Liver (tissue), 9 donors: ENCODE measurements around the gene STX10. TPM values are rescaled to one million over a fixed set of nuclear protein-coding genes. Genes with fewer than 3 reads are reported as not detected.
"Not testable (repeated sequence)": the region's sequence is repeated elsewhere in the genome, so short reads cannot be mapped to it uniquely, and the experiment has no call there.

Experiments
- DNase-seq: peaks from one replicate; pipeline ENCODE4 v3.0.0-alpha.2; 2017; ENCODE audit warnings: low spot score
- H3K27ac ChIP-seq, 2 donors: one replicate each; pipeline ENCODE4 v1.7.0; 2013; ENCODE audit warnings: inconsistent platforms in 2 of 2, low read length in 2 of 2, control low read depth in 1 of 2, low read depth in 1 of 2, mild to moderate bottlenecking in 1 of 2
- H3K27me3 ChIP-seq, 4 donors: one replicate each; pipeline versions ENCODE4 v1.6.1 to v1.7.0; 2013; ENCODE audit warnings: low read length in 3 of 4, inconsistent platforms in 1 of 4, mild to moderate bottlenecking in 1 of 4, moderate library complexity in 1 of 4; ENCODE audit not compliant: control insufficient read depth in 4 of 4, insufficient read depth in 4 of 4
- H3K36me3 ChIP-seq, 4 donors: one replicate each; pipeline versions ENCODE4 v1.6.1 to v1.7.0; 2013; ENCODE audit warnings: low read length in 3 of 4, mild to moderate bottlenecking in 3 of 4, low read depth in 1 of 4, moderate library complexity in 1 of 4; ENCODE audit not compliant: control insufficient read depth in 4 of 4, insufficient read depth in 3 of 4
- H3K4me1 ChIP-seq, 4 donors: one replicate each; pipeline versions ENCODE4 v1.6.1 to v1.7.0; 2013; ENCODE audit warnings: low read length in 3 of 4, mild to moderate bottlenecking in 3 of 4, moderate library complexity in 1 of 4; ENCODE audit not compliant: control insufficient read depth in 4 of 4, insufficient read depth in 4 of 4
- H3K4me3 ChIP-seq, 3 donors: one replicate each; pipeline versions ENCODE4 v1.6.1 to v1.7.0; 2013; ENCODE audit warnings: low read length in 3 of 3, control low read depth in 1 of 3, low read depth in 1 of 3, mild to moderate bottlenecking in 1 of 3
- H3K9ac ChIP-seq, 2 donors: one replicate each; pipeline ENCODE4 v1.7.0; 2013; ENCODE audit warnings: low read length in 2 of 2, mild to moderate bottlenecking in 2 of 2, moderate library complexity in 2 of 2, control low read depth in 1 of 2, low read depth in 1 of 2
- H3K9me3 ChIP-seq, 4 donors: one replicate each; pipeline versions ENCODE4 v1.6.1 to v1.7.0; 2013; ENCODE audit warnings: low read length in 3 of 4; ENCODE audit not compliant: control insufficient read depth in 4 of 4
- ATF3 ChIP-seq: IDR thresholded peaks from 2 replicates; pipeline ENCODE4 v1.6.1; 2016; ENCODE audit warnings: antibody characterized with exemption
- CTCF ChIP-seq: fragments of 150-350 bp; IDR thresholded peaks from 2 replicates; pipeline ENCODE4 v1.5.1; 2017; ENCODE audit warnings: improper control_type of control experiment, low read depth, low read length; ENCODE audit not compliant: missing input control
- EGR1 ChIP-seq, 2 donors: IDR thresholded peaks; 2 replicates each; pipeline ENCODE4 v1.6.1; 2016 to 2018; ENCODE audit warnings: antibody characterized with exemption in 2 of 2, low read depth in 2 of 2
- FOXA1 ChIP-seq: IDR thresholded peaks from 2 replicates; pipeline ENCODE4 v1.6.1; 2016; ENCODE audit warnings: antibody characterized with exemption
- FOXA2 ChIP-seq: IDR thresholded peaks from 2 replicates; pipeline ENCODE4 v1.6.1; 2016; ENCODE audit warnings: antibody characterized with exemption
- GABPA ChIP-seq, 2 donors: IDR thresholded peaks in 1 of 2; conservative IDR thresholded peaks in 1 of 2; 2 replicates each; pipeline ENCODE4 v1.6.1; 2016; ENCODE audit warnings: antibody characterized with exemption in 2 of 2, mild to moderate bottlenecking in 1 of 2, moderate library complexity in 1 of 2
- HNF4A ChIP-seq, 2 donors: conservative IDR thresholded peaks; 2 replicates each; pipeline ENCODE4 v1.6.1; 2016; ENCODE audit warnings: antibody characterized with exemption in 2 of 2, mild to moderate bottlenecking in 2 of 2
- HNF4G ChIP-seq: IDR thresholded peaks from 2 replicates; pipeline ENCODE4 v1.6.1; 2016; ENCODE audit warnings: antibody characterized with exemption
- JUND ChIP-seq, 2 donors: IDR thresholded peaks; 2 replicates each; pipeline ENCODE4 v1.6.1; 2016; ENCODE audit warnings: antibody characterized with exemption in 2 of 2
- MAX ChIP-seq: IDR thresholded peaks from 2 replicates; pipeline ENCODE4 v1.6.1; 2016; ENCODE audit warnings: antibody characterized with exemption
- NR2F2 ChIP-seq: IDR thresholded peaks from 2 replicates; pipeline ENCODE4 v1.6.1; 2016; ENCODE audit warnings: antibody characterized with exemption
- RAD21 ChIP-seq, 2 donors: IDR thresholded peaks; 2 replicates each; pipeline ENCODE4 v1.6.1; 2016; ENCODE audit warnings: antibody characterized with exemption in 2 of 2, mild to moderate bottlenecking in 2 of 2
- REST ChIP-seq: IDR thresholded peaks from 2 replicates; pipeline ENCODE4 v1.6.1; 2016; ENCODE audit warnings: antibody characterized with exemption, mild to moderate bottlenecking
- RXRA ChIP-seq, 2 donors: IDR thresholded peaks; 2 replicates each; pipeline ENCODE4 v1.6.1; 2017 to 2018; ENCODE audit warnings: antibody characterized with exemption in 2 of 2, mild to moderate bottlenecking in 1 of 2
- SP1 ChIP-seq: IDR thresholded peaks from 2 replicates; pipeline ENCODE4 v1.6.1; 2018; ENCODE audit warnings: antibody characterized with exemption, mild to moderate bottlenecking
- TAF1 ChIP-seq: conservative IDR thresholded peaks from 2 replicates; pipeline ENCODE4 v1.6.1; 2016; ENCODE audit warnings: antibody characterized with exemption, mild to moderate bottlenecking
- YY1 ChIP-seq: IDR thresholded peaks from 2 replicates; pipeline ENCODE4 v1.6.1; 2016; ENCODE audit warnings: antibody characterized with exemption, mild to moderate bottlenecking
- ZBTB33 ChIP-seq: IDR thresholded peaks from 2 replicates; pipeline ENCODE4 v1.6.1; 2016; ENCODE audit warnings: antibody characterized with exemption
- WGBS: extraction: QIAGEN DNeasy Blood & Tissue Kit; methylation state at CpG from one replicate; pipeline ENCODE4 v1.1.7; 2013; 5-methylcytosine and 5-hydroxymethylcytosine counted together
- polyA plus RNA-seq, 2 donors: library from polyadenylated mRNA; stranded (reverse) in 1 of 2; unstranded in 1 of 2; fragments of 200-250 nt in 1 of 2; fragments of >200 nt in 1 of 2; fragmentation: Nextera tagmentation in 1 of 2; extraction: Ambion mirVana in 1 of 2; gene quantifications; one replicate each; pipeline versions ENCODE4 v1.2.1 to v1.2.3, GENCODE V29; 2013 to 2015
- total RNA-seq, 2 donors: library from RNA; depleted of rRNA; stranded (reverse); fragments of >200 nt; gene quantifications; one replicate each; pipeline ENCODE4 v1.2.3, GENCODE V29; 2014
- donor health status: healthy.
- donor health status: healthy.
- donor health status: healthy.
- donor health status: healthy.
- donor health status: healthy.

STX10 gene
- total and polyA plus RNA-seq, 4 donors = 15.7 to 32.7 (median 21.2) TPM

GRCh38 chr19:13149173-13149627, 975 bp downstream of the STX10 start:
- peaks cover 0 to 14% (median 11%) of the 10 kb centered on the region in 4 donors for H3K4me1 ChIP-seq
- DNase-seq = peak; percentile 43
- H3K27ac ChIP-seq = peak overlapping the region; percentile 98
- H3K27me3 ChIP-seq, H3K9me3 ChIP-seq, H3K36me3 ChIP-seq: not testable (repeated sequence)
- 16% methylated on average over 17 of the region's 17 CpGs for WGBS
- peak overlapping the region; percentile 75 to 89 (median 80) for H3K4me3 ChIP-seq
- H3K9ac ChIP-seq = peak overlapping the region; percentile 2 to 32
- TF ChIP-seq RXRA (IDR thresholded peaks at IDR 0.05) = peak in 1 of 2 donors; percentile 37
- peak; percentile 56 for TF ChIP-seq NR2F2
- peak in 1 of 2 donors; percentile 32 for TF ChIP-seq HNF4A (conservative IDR thresholded peaks at IDR 0.05)

- no peak for DNase-seq
- H3K4me1 ChIP-seq = peaks cover 0 to 14% (median 11%) of the 10 kb centered on the region in 4 donors
Observed at GRCh38 chr19:13146763-13147563, 3.2 kb downstream of the STX10 start.

More at GRCh38 chr19:13146763-13147563, 3.2 kb downstream of the STX10 start:
- no peaks in the 10 kb centered on the region for H3K9me3 ChIP-seq
- peaks cover 0 to 11% (median 3%) of the 10 kb centered on the region in 4 donors for H3K36me3 ChIP-seq
- TF ChIP-seq FOXA1 (no peak), RAD21 (IDR thresholded peaks at IDR 0.05) (no peak), HNF4G (no peak), FOXA2 (no peak), YY1 (no peak), NR2F2 (no peak), HNF4A (conservative IDR thresholded peaks at IDR 0.05) (no peak), EGR1 (IDR thresholded peaks at IDR 0.05; ENCODE audit: low read depth in 2 of 2) (no peak), REST (no peak), JUND (IDR thresholded peaks at IDR 0.05) (no peak), CTCF (no peak), MAX (no peak), ZBTB33 (no peak), RXRA (IDR thresholded peaks at IDR 0.05) (no peak), GABPA (IDR thresholded peaks at IDR 0.05 in 1 of 2, conservative IDR thresholded peaks at IDR 0.05 in 1 of 2) (no peak), TAF1 (no peak), ATF3 (no peak), SP1 (no peak)
- no peak overlapping the region for H3K27ac ChIP-seq
- no peak overlapping the region for H3K9ac ChIP-seq
- WGBS = 72% methylated on average over 16 of the region's 16 CpGs
- no peaks in the 10 kb centered on the region for H3K27me3 ChIP-seq
- H3K4me3 ChIP-seq = no peak overlapping the region
